GOT3 (cell line): Measurements from ENCODE around the gene PCDH9.
"Not testable (repeated sequence)": the region's sequence is repeated elsewhere in the genome, so short reads cannot be mapped to it uniquely, and the experiment has no call there.

Source experiments
- DNase-seq: peaks from one replicate; lab custom pipeline; 2025; ENCODE audit warnings: mixed read lengths; lab: John Stamatoyannopoulos, UW

Gene PCDH9

DNA sequence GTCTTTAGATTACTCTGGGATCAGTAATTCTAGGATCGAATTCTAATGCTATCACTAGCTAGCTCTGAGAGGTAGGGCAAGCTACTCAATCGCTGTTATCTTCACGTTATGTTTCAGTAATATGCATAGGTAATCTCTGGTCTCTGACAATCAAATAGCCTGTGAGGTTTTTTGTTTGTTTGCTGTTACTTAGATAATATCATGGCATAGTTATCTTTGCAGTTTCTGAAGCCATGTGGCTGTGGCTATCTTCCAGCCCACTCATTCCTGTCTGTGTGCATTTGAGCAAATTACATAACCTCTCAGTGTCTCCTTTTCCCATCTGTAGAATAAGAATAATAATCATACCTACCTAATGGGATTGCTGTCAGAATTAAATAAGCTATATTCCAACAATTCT lies 330.2 kb downstream of the PCDH9 start:
- DNase-seq = no peak

GRCh38 chr13:66896933-66897332 lies 333.2 kb downstream of the PCDH9 start:
- DNase-seq = no peak

DNA sequence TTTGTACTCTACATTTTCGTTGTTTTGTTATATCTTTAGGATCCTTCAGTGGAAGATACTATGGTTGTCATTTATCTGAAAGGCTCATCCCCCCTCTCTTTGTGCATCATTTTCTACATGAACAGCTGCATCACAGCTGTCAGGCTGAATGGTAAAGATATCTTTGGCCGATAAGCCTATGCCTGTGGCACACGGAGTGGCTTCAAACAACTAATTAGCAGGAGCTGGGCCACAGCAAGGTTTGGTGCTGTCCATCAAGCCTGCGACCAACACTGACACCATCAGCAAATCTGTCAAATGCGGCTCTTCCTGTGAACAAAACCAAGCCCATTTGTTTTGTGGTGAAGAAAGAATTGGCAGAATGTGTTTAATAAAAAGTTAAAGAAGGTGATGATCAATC lies 334.4 kb downstream of the PCDH9 start:
- DNase-seq = no peak

DNA sequence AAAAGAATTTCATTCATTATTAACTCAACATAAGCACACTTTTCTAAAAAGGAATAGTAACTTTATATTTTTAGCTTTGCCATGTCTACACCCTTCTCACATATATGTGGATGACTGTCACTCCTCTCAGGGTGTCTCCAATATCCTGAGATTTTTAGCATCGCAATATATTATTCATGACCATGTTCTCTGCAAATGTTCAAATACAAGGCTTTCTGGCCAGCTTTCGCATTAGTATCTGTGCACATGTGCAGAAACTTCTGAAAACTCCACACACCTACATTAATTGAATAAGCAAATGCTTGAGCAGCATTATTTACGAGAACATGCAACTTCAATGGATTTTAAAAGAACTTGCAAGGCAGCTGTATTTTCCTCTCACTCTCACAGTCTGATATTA lies 334.8 kb downstream of the PCDH9 start:
- no peak for DNase-seq

DNA sequence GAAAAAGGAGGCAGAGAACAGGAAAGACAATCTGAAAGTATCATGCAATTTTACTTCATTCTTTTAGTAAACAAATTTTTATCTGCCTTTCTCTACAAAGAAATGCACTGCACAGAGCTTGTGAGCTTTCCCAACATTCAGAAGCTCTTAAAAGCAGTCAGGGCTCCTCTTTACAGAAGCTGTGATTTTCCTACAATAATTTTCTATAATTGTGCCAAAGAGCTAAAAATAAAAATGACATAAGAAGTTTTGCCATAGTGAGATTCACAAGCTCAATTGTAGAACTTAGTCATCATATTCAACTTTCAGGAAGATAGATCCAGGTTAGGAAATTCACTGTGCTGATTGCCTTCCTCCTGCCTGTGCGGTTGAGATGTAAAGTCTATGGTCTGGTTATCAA lies 341.4 kb downstream of the PCDH9 start:
- no peak for DNase-seq

GRCh38 chr13:66887088-66887487 lies 343.0 kb downstream of the PCDH9 start:
- DNase-seq = no peak

- no peak for DNase-seq
Observed at GRCh38 chr13:66886264-66886663, 343.9 kb downstream of the PCDH9 start.

GRCh38 chr13:66881170-66881569 lies 349.0 kb downstream of the PCDH9 start:
- DNase-seq = not testable (repeated sequence)

GRCh38 chr13:66879988-66880387 lies 350.1 kb downstream of the PCDH9 start:
- DNase-seq = no peak

- no peak for DNase-seq
Observed at GRCh38 chr13:66875264-66875663, 354.9 kb downstream of the PCDH9 start.

- DNase-seq = no peak
Observed at GRCh38 chr13:66864627-66865026, 365.5 kb downstream of the PCDH9 start.

- DNase-seq = no peak
Observed at GRCh38 chr13:66860878-66861417, 369.2 kb downstream of the PCDH9 start.

GRCh38 chr13:66859934-66860877 lies 369.9 kb downstream of the PCDH9 start:
- no peak for DNase-seq

- no peak for DNase-seq
Observed at GRCh38 chr13:66859078-66859477, 371.1 kb downstream of the PCDH9 start.

DNA sequence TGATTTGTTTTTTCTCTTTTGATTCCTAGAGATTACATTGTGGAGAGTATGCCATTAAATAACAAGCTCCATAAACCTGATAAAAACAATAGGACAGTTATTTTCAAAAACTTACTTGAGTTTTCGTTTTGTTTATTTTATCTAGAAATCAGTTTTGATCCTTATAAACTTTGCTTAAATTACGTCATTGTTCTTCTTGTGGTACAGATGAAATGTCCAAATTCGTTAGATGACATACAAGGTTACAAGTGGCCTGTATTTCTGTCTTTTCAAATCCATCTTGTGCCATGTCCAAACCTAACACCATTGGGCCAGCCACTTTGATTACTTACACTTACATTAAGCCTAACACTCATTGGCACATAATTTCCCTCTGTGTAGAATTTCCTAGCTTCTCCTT lies 372.0 kb downstream of the PCDH9 start:
- no peak for DNase-seq

- DNase-seq = no peak
Observed at GRCh38 chr13:66855131-66855530, 375.0 kb downstream of the PCDH9 start.

GRCh38 chr13:66853564-66853963 lies 376.6 kb downstream of the PCDH9 start:
- no peak for DNase-seq

DNA sequence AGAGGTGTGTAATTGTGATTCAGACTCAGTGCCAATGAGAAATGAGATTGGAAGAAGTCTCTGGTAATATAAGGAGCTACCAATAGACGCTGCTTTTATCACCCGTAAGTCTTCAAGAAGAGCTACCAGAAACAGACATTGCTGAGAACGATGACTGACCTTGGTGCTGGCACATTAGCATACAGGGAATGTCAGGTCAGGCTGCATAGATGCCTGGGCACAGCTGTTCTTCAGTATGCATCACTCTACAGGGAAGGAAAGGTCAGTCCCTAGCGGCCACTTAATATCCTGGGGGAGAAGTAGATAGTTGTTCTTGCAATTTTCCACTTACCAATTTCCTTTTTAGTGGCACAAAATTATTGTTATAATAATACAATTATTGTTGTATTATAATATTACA lies 380.4 kb downstream of the PCDH9 start:
- no peak for DNase-seq

DNA sequence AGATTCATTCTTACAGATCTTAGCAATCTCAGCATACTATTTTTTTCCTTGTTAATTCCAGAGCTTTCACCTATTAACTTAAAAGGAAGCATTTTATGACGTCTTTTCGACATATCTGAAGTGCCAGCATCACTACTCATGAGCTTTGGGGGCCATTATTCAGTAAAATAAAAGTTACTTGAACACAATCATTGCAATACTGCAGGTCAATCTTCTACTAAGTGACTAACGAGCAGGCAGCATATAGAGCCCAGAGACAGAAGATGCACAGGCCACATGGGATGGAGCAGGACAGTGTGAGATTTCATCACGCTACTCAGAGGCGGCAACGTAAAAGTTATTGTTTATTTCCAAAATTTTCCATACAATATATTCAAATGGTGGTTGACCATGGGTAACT lies 382.6 kb downstream of the PCDH9 start:
- DNase-seq = no peak

DNA sequence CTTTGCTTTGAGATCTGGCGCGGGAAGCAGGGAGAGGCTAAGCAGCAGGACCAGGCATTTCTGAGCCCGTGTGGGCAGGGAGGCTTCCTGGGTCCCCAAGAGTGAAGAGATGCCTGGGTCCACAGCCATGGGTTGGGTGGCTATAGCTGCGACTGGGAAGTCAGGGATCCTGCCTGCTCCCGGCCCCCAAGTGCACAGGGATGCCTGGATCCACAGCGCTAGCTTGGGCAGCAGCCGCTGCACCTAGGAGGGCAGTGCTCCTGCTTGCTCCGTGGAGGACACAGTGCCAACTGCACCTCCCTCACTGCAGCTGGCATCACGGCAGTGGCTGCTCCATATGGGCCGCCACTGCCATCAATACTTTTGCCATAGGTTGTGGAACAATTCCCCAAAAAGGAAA lies 384.7 kb downstream of the PCDH9 start:
- DNase-seq = no peak

GRCh38 chr13:66844933-66845332 lies 385.2 kb downstream of the PCDH9 start:
- no peak for DNase-seq

DNA sequence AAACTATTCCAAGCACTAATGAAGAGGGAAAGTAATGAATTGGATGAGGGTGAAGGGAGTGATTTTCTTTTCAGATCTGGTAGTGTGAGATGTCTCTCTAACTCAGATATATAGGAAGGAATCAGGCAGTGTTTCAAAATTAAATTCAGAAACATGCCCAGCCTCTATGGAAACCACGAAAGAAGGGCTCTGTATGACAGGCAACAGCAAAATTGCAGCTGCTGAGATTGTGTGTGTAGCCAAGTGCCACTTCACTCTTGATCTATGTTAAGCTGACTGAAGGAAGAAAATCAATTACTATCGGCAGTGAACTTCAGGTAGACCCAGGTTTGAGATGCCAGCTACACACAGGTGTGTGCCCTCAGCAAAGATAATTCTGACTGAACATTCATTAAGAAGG lies 387.4 kb downstream of the PCDH9 start:
- no peak for DNase-seq

DNA sequence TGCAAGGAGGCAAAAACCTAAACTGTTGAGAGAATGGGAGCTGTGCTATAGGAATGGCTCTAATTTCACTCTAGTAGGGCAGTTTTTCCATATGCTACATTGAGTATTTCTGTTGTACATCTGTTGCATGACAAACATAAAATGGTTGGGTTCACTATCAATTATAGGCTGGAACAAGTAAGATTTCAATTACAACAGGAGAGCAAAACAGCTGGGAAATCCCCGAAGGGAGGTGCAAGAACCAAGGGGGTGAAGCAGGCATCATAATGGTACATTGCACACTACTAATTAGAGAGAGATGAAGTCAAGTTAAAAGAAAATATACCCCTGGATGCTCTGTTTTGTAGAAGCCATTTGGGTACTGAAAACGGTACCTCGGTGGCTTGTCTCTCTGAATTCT lies 389.5 kb downstream of the PCDH9 start:
- DNase-seq = no peak

GRCh38 chr13:66837246-66837645 lies 392.9 kb downstream of the PCDH9 start:
- DNase-seq = no peak
